ENCODE data around the gene DNAJC17. TPM values are rescaled to one million over a fixed set of nuclear protein-coding genes. Genes with fewer than 3 reads are reported as not detected.

DNAJC17 gene
- total and polyA plus RNA-seq, 4 experiments from 2014 or later, result 24.3 to 43.9 (median 36.0) TPM

- Histone ChIP-seq H3K27ac (ENCODE audit: low read depth, low read length) (no peak overlapping the region), H3K4me3 (ENCODE audit: low read length in 2 of 2) (no peak overlapping the region), H3K4me1 (ENCODE audit: insufficient read depth, low read length) (peaks cover 6% of the 10 kb centered on the region), H3K9me3 (ENCODE audit: control insufficient read depth in 1 of 2, low read length in 2 of 2) (no peaks in the 10 kb centered on the region), H3K36me3 (ENCODE audit: insufficient read depth, low read length) (peaks cover 46% of the 10 kb centered on the region), H3K27me3 (ENCODE audit: insufficient read depth, low read length) (no peaks in the 10 kb centered on the region)
- Mint-ChIP-seq H3K4me1 (peaks cover 6 to 24% (median 15%) of the 10 kb centered on the region in 4 donors), H3K4me3 (no peak overlapping the region), H3K27me3 (no peaks in the 10 kb centered on the region), H3K9me3 (peaks cover 0 to 2% (median 0%) of the 10 kb centered on the region in 8 donors), H3K27ac (peak overlapping the region in 1 of 7 donors; percentile 43), H3K36me3 (peaks cover 14 to 50% of the 10 kb centered on the region in 2 donors)
- POLR2A ChIA-PET (ENCODE audit: partially characterized antibody), result interaction anchor here (0.6 to 2.1 kb wide), 2 partner anchors 9 to 204 kb away, joined by 4 to 8 read pairs; partner anchors contain the start of genes GCHFR and RPUSD2
- DNase-seq, result no peak
- intact Hi-C loops (cut with micrococcal nuclease), result no loop called here
- CTCF ChIA-PET (ENCODE audit: partially characterized antibody), result interaction anchor here (1.5 to 1.9 kb wide), 2 partner anchors 9 to 94 kb away, joined by 4 to 8 read pairs; no protein-coding TSS in a partner anchor
Measured at GRCh38 chr15:40773496-40773895, 33.8 kb downstream of the DNAJC17 start.

DNA sequence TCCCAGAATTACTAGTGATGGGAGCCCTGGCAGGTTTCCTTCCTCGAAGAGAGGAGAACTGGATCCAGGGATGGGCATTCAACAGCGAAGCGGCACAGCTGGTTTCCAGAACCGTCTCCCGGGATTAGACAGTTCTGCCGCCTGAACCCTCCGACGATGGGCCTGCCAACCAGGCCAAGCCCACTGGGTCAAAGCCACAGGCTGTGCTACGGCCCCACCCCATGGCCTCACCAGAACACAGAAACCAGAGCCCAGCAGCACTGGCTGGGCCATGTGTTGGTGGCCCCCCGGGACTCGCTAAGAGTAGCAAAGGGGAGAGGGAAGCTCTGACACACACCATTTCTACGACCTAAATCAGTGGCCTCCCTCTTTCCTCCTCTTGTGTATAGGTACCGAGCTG is 35.3 kb downstream of the DNAJC17 start:
- Mint-ChIP-seq H3K36me3 (peaks cover 14 to 48% of the 10 kb centered on the region in 2 donors), H3K27me3 (no peaks in the 10 kb centered on the region), H3K4me1 (peaks cover 6 to 24% (median 16%) of the 10 kb centered on the region in 4 donors), H3K4me3 (no peak overlapping the region), H3K9me3 (peaks cover 0 to 2% (median 0%) of the 10 kb centered on the region in 8 donors), H3K27ac (no peak overlapping the region)
- H3K27ac ChIP-seq (ENCODE audit: low read depth, low read length), result no peak overlapping the region
- H3K4me1 ChIP-seq (ENCODE audit: insufficient read depth, low read length), result peaks cover 4% of the 10 kb centered on the region
- H3K36me3 ChIP-seq (ENCODE audit: insufficient read depth, low read length), result peaks cover 40% of the 10 kb centered on the region
- CTCF ChIA-PET (ENCODE audit: partially characterized antibody), result interaction anchor here (1.2 to 1.9 kb wide), 2 partner anchors 10 to 92 kb away, joined by 4 read pairs; no protein-coding TSS in a partner anchor
- no peaks in the 10 kb centered on the region for H3K27me3 ChIP-seq (ENCODE audit: insufficient read depth, low read length)
- DNase-seq, result no peak
- intact Hi-C loops (cut with micrococcal nuclease), result no loop called here
- POLR2A ChIA-PET (ENCODE audit: partially characterized antibody), result interaction anchor here (1.2 to 2.1 kb wide), 2 partner anchors 8 to 17 kb away, joined by 4 to 8 read pairs; partner anchors contain the start of genes GCHFR and RMDN3
- H3K9me3 ChIP-seq (ENCODE audit: control insufficient read depth in 1 of 2, low read length in 2 of 2), result no peaks in the 10 kb centered on the region
- H3K4me3 ChIP-seq (ENCODE audit: low read length in 2 of 2), result no peak overlapping the region

DNA sequence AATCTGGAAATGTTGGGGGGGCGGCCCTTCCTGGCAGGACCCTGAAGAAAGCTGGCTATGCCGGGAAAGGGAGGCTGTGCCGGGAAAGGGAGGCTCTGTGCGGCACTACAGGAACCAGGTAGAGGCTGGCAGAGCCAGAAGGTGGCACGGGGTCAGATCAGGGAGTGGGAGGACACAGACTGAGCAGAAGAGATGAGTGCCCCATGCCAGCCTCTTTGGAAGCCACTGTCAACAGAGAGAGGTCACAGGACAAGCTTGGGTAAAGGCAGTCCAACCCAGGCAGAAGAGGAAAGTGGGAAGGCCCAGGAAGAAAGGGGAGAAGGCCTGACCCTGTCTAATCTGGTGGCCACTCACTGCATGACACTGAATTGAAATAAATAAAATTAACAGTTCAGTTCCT is 36.0 kb downstream of the DNAJC17 start:
- Histone ChIP-seq H3K27ac (ENCODE audit: low read depth, low read length) (no peak overlapping the region), H3K27me3 (ENCODE audit: insufficient read depth, low read length) (no peaks in the 10 kb centered on the region), H3K4me3 (ENCODE audit: low read length in 2 of 2) (no peak overlapping the region), H3K36me3 (ENCODE audit: insufficient read depth, low read length) (peaks cover 34% of the 10 kb centered on the region), H3K9me3 (ENCODE audit: control insufficient read depth in 1 of 2, low read length in 2 of 2) (no peaks in the 10 kb centered on the region), H3K4me1 (ENCODE audit: insufficient read depth, low read length) (no peaks in the 10 kb centered on the region)
- peaks cover 8 to 41% of the 10 kb centered on the region in 2 donors for H3K36me3 Mint-ChIP-seq
- DNase-seq, result no peak
- CTCF ChIA-PET (ENCODE audit: partially characterized antibody), result interaction anchor here (1.2 to 2.5 kb wide), 2 partner anchors 11 kb away, joined by 4 to 9 read pairs; no protein-coding TSS in a partner anchor
- no peaks in the 10 kb centered on the region for H3K27me3 Mint-ChIP-seq
- peaks cover 0 to 19% (median 11%) of the 10 kb centered on the region in 4 donors for H3K4me1 Mint-ChIP-seq
- H3K9me3 Mint-ChIP-seq, result peaks cover 0 to 2% (median 0%) of the 10 kb centered on the region in 8 donors
- H3K27ac Mint-ChIP-seq, result peak overlapping the region in 2 of 7 donors; percentile 29 to 85
- intact Hi-C loops (cut with micrococcal nuclease), result no loop called here
- H3K4me3 Mint-ChIP-seq, result no peak overlapping the region
- POLR2A ChIA-PET (ENCODE audit: partially characterized antibody), result interaction anchor here (1.2 kb wide), 1 partner anchor 17 kb away, joined by 4 read pairs; the partner anchor contains the start of gene RMDN3

- Histone ChIP-seq H3K9me3 (ENCODE audit: control insufficient read depth in 1 of 2, low read length in 2 of 2) (no peaks in the 10 kb centered on the region), H3K4me1 (ENCODE audit: insufficient read depth, low read length) (peaks cover 7% of the 10 kb centered on the region), H3K4me3 (ENCODE audit: low read length in 2 of 2) (no peak overlapping the region), H3K36me3 (ENCODE audit: insufficient read depth, low read length) (peaks cover 24% of the 10 kb centered on the region), H3K27ac (ENCODE audit: low read depth, low read length) (no peak overlapping the region), H3K27me3 (ENCODE audit: insufficient read depth, low read length) (no peaks in the 10 kb centered on the region)
- ChIA-PET POLR2A (ENCODE audit: partially characterized antibody) (interaction anchor here (1.5 kb wide), 1 partner anchor 19 kb away, joined by 4 read pairs; no protein-coding TSS in a partner anchor), CTCF (ENCODE audit: partially characterized antibody) (interaction anchor here (2.5 kb wide), 1 partner anchor 12 kb away, joined by 9 read pairs; no protein-coding TSS in a partner anchor)
- peaks cover 0 to 2% (median 0%) of the 10 kb centered on the region in 8 donors for H3K9me3 Mint-ChIP-seq
- no peak for DNase-seq
- peaks cover 4 to 29% (median 19%) of the 10 kb centered on the region in 4 donors for H3K4me1 Mint-ChIP-seq
- H3K27me3 Mint-ChIP-seq, result no peaks in the 10 kb centered on the region
- peak overlapping the region in 6 of 7 donors; percentile 42 to 78 (median 74) for H3K27ac Mint-ChIP-seq
- intact Hi-C loops (cut with micrococcal nuclease), result no loop called here
- H3K4me3 Mint-ChIP-seq, result no peak overlapping the region
- H3K36me3 Mint-ChIP-seq, result peaks cover 8 to 37% of the 10 kb centered on the region in 2 donors
Measured at GRCh38 chr15:40770147-40770721, 37.0 kb downstream of the DNAJC17 start.

DNA sequence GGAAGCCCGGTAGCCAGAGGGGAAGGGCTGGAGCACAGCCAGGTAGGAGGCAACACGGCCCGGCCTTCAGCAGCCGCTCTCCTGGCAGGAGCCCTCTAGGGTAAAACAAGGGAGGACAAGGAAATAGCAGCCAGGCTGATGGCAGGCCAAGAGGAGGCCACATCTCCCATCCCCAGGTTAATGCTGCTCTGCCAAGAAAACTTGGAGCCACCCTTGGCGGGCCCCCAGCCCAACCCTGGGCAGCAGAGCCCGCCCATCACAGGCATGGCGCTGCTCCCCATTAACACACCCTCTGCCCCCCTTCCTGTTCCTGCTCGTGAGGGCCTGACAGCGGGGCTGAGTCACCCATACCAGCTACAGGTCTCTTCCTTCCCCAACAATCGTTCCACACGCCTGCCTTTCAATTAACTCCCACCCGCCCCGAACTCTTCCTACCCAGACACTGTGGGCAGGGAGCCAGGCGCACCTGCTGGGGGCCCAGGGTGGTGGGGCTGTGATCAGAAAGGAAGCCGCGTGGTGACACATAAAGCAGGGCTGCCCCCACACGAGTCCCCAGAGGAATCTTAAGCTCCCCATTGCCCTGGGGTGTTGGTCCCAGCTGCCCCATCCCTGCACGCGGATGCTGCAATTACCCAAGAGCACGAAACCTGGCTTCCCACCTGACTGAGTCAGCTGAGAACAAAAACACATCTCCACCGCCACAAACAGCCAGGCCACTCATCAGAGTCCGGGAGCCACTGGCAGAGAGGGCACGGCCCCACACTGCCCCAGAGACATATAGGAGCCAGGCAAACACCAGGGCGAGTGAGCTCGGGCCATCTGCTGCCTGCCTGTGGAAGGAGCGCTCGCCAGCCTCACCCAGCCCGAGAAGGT is 37.8 kb downstream of the DNAJC17 start, which contains the start of gene C15orf62:
C15orf62 (plus strand) TSS at position 707 of the 873 bp plus-strand sequence. CDS start 516 bp downstream, outside the sequence.
- no peak within 1 kb of the TSS for H3K4me3 ChIP-seq (ENCODE audit: low read length in 2 of 2)
- peaks cover 4 to 32% of the 10 kb centered on the region in 2 donors for H3K36me3 Mint-ChIP-seq
- no peaks in the 10 kb centered on the region for H3K9me3 Mint-ChIP-seq
- peak within 1 kb of the TSS; percentile 19 for H3K27ac ChIP-seq (ENCODE audit: low read depth, low read length)
- peaks cover 15% of the 10 kb centered on the region for H3K4me1 ChIP-seq (ENCODE audit: insufficient read depth, low read length)
- no peaks in the 10 kb centered on the region for H3K9me3 ChIP-seq (ENCODE audit: control insufficient read depth in 1 of 2, low read length in 2 of 2)
- DNase-seq, result peak in 1 of 5 donors; percentile 48
- H3K36me3 ChIP-seq (ENCODE audit: insufficient read depth, low read length), result peaks cover 17% of the 10 kb centered on the region
- CTCF ChIA-PET (ENCODE audit: partially characterized antibody), result interaction anchor here (2.5 kb wide), 1 partner anchor 13 kb away, joined by 9 read pairs; no protein-coding TSS in a partner anchor
- no peaks in the 10 kb centered on the region for H3K27me3 ChIP-seq (ENCODE audit: insufficient read depth, low read length)
- peak within 1 kb of the TSS; percentile 73 to 94 (median 85) for H3K27ac Mint-ChIP-seq
- H3K4me1 Mint-ChIP-seq, result peaks cover 10 to 36% (median 24%) of the 10 kb centered on the region in 4 donors
- H3K4me3 Mint-ChIP-seq, result peak within 1 kb of the TSS in 1 of 8 donors; percentile 65
- H3K27me3 Mint-ChIP-seq, result no peaks in the 10 kb centered on the region
- POLR2A ChIA-PET (ENCODE audit: partially characterized antibody), result interaction anchor here (1.5 kb wide), 1 partner anchor 18 kb away, joined by 4 read pairs; no protein-coding TSS in a partner anchor
- intact Hi-C loops (cut with micrococcal nuclease), result no loop called here

DNA sequence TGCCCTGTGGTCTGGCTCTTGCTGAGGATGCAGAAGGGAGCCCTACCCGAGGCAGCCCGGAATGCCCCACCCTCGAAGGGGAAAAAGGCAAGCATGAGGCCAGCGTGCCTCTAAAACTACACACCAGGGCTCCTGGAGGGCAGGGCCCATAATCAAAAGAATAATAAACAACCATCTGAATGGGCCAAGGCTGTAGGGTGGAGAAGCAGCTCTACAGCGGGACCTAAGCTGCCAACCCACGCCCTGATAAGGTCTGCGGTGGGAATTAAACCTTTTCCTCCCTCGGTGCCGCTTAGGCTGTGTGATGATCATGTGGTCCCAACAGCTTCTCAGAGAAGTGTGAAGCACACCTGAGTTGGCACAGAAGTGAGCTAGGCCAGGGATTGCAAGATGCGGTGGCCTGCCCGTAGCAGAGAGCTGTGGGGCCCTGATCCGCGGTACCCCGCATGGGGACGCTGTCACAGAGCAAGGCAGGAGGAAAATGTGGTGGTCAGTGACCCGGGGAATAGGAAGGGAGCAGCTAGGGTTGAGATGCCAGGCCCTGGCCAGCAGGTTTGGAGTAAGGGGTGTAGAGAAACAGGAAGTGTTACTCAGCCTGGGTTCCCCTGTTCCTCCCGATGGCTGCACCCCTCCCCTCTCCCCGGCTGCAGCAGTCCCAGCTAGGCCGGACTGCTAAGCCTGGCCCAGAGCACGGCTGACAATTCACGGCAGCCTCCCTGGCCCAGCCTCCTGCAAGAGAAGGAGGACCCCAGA is 38.6 kb downstream of the DNAJC17 start:
- CTCF ChIA-PET (ENCODE audit: partially characterized antibody), result interaction anchor here (1.1 to 2.5 kb wide), 2 partner anchors 14 to 25 kb away, joined by 4 to 9 read pairs; no protein-coding TSS in a partner anchor

More for the DNA sequence above, 38.6 kb downstream of the DNAJC17 start:
- DNase-seq, result no peak
- Mint-ChIP-seq H3K9me3 (no peaks in the 10 kb centered on the region), H3K36me3 (peaks cover 0 to 28% of the 10 kb centered on the region in 2 donors), H3K27me3 (no peaks in the 10 kb centered on the region), H3K4me1 (peaks cover 11 to 39% (median 26%) of the 10 kb centered on the region in 4 donors), H3K27ac (peak overlapping the region in 5 of 7 donors; percentile 70 to 94 (median 80)), H3K4me3 (peak overlapping the region in 1 of 8 donors; percentile 65)
- H3K27ac ChIP-seq (ENCODE audit: low read depth, low read length), result peak overlapping the region; percentile 19
- peaks cover 9% of the 10 kb centered on the region for H3K36me3 ChIP-seq (ENCODE audit: insufficient read depth, low read length)
- POLR2A ChIA-PET (ENCODE audit: partially characterized antibody), result interaction anchor here (1.5 kb wide), 1 partner anchor 18 kb away, joined by 4 read pairs; no protein-coding TSS in a partner anchor
- peaks cover 17% of the 10 kb centered on the region for H3K4me1 ChIP-seq (ENCODE audit: insufficient read depth, low read length)
- H3K4me3 ChIP-seq (ENCODE audit: low read length in 2 of 2), result no peak overlapping the region
- no peaks in the 10 kb centered on the region for H3K27me3 ChIP-seq (ENCODE audit: insufficient read depth, low read length)
- H3K9me3 ChIP-seq (ENCODE audit: control insufficient read depth in 1 of 2, low read length in 2 of 2), result no peaks in the 10 kb centered on the region
- intact Hi-C loops (cut with micrococcal nuclease), result no loop called here
